CD4-positive, alpha-beta memory T cell (primary cell): ENCODE results near the gene AKT3. TPM values are rescaled to one million over a fixed set of nuclear protein-coding genes. Genes with fewer than 3 reads are reported as not detected.

Source experiments
- CTCF ChIA-PET: fragments of 350-600 bp; sonication (Branson Sonifier 250); formaldehyde crosslinking; loops from one replicate; lab custom pipeline; 2021; ENCODE audit warnings: inconsistent platforms; ENCODE audit not compliant: partially characterized antibody; lab: Charles Lee
- POLR2A ChIA-PET: fragments of 350-600 bp; sonication (Branson Sonifier 250); formaldehyde crosslinking; loops from one replicate; lab custom pipeline; 2021; ENCODE audit not compliant: partially characterized antibody; lab: Charles Lee
- DNase-seq, 5 donors: peaks; one replicate each; pipeline versions ENCODE4 v3.0.0 to v3.0.0-alpha.2; 2020 to 2022; ENCODE audit warnings: mixed read lengths in 1 of 5
- H3K27ac ChIP-seq: one replicate; pipeline ENCODE4 v1.7.0; 2013; ENCODE audit warnings: low read depth, low read length
- H3K27me3 ChIP-seq: 2 replicates; pipeline ENCODE4 v1.7.0; 2013; ENCODE audit warnings: mild to moderate bottlenecking, low read length, moderate library complexity; ENCODE audit not compliant: insufficient read depth
- H3K36me3 ChIP-seq: 2 replicates; pipeline ENCODE4 v1.7.0; 2013; ENCODE audit warnings: mild to moderate bottlenecking, low read length, moderate library complexity; ENCODE audit not compliant: insufficient read depth
- H3K4me1 ChIP-seq: 2 replicates; pipeline ENCODE4 v1.7.0; 2013; ENCODE audit warnings: mild to moderate bottlenecking, low read length, moderate library complexity; ENCODE audit not compliant: insufficient read depth
- H3K4me3 ChIP-seq, 2 donors: one replicate each; pipeline ENCODE4 v1.7.0; 2013; ENCODE audit warnings: low read length in 2 of 2, mild to moderate bottlenecking in 1 of 2
- H3K9me3 ChIP-seq, 2 donors: one replicate each; pipeline ENCODE4 v1.7.0; 2013; ENCODE audit warnings: low read length in 2 of 2, control low read depth in 1 of 2; ENCODE audit not compliant: control insufficient read depth in 1 of 2
- H3K27ac Mint-ChIP-seq, 7 donors: one replicate each; pipeline ENCODE4 v1.8.0; 2020 to 2021; ENCODE audit warnings: mixed read lengths in 7 of 7, mild to moderate bottlenecking in 6 of 7, inconsistent platforms in 3 of 7, moderate library complexity in 3 of 7
- H3K27me3 Mint-ChIP-seq, 2 donors: one replicate each; pipeline ENCODE4 v1.8.0; 2020 to 2021; ENCODE audit warnings: mixed read lengths in 2 of 2
- H3K36me3 Mint-ChIP-seq, 2 donors: one replicate each; pipeline ENCODE4 v1.8.0; 2020 to 2021; ENCODE audit warnings: mixed read lengths in 2 of 2, inconsistent platforms in 1 of 2, mild to moderate bottlenecking in 1 of 2
- H3K4me1 Mint-ChIP-seq, 4 donors: one replicate each; pipeline ENCODE4 v1.8.0; 2020 to 2021; ENCODE audit warnings: mixed read lengths in 4 of 4, mild to moderate bottlenecking in 1 of 4
- H3K4me3 Mint-ChIP-seq, 8 donors: one replicate each; pipeline ENCODE4 v1.8.0; 2020 to 2021; ENCODE audit warnings: mixed read lengths in 8 of 8, mild to moderate bottlenecking in 7 of 8, moderate library complexity in 6 of 8, inconsistent platforms in 3 of 8
- H3K9me3 Mint-ChIP-seq, 8 donors: one replicate each; pipeline ENCODE4 v1.8.0; 2020 to 2021; ENCODE audit warnings: mixed read lengths in 8 of 8, mild to moderate bottlenecking in 5 of 8, inconsistent platforms in 3 of 8, moderate library complexity in 1 of 8
- intact Hi-C: fragments of 100-400 bp; cut with micrococcal nuclease; formaldehyde crosslinking; loops from one replicate; pipeline ENCODE4 v1.15.1; 2023
- polyA plus RNA-seq, 2 donors: library from polyadenylated mRNA; unstranded; fragments of 300-500 nt; fragmentation: Illumina TruSeq; gene quantifications; one replicate each; pipeline ENCODE4 v1.2.3, GENCODE V29; 2021
- total RNA-seq, 2 experiments: library from RNA; stranded (reverse); gene quantifications; one replicate each; pipeline ENCODE4 v1.2.3, GENCODE V29; 2021

AKT3 gene
- total and polyA plus RNA-seq, 4 experiments from 2014 or later: 0.56 to 152 (median 77.1) TPM

- ChIA-PET POLR2A (no interaction called here), CTCF (interaction anchor here (1.2 kb wide), 1 partner anchor 859 kb away, joined by 3 read pairs; no protein-coding TSS in a partner anchor)
- Mint-ChIP-seq H3K9me3 (no peaks in the 10 kb centered on the region), H3K4me1 (peaks cover 0 to 1% (median 0%) of the 10 kb centered on the region in 4 donors), H3K4me3 (no peak overlapping the region), H3K36me3 (peaks cover 7 to 25% of the 10 kb centered on the region in 2 donors), H3K27me3 (no peaks in the 10 kb centered on the region), H3K27ac (no peak overlapping the region)
- no peak for DNase-seq
- no peak overlapping the region for H3K27ac ChIP-seq
- no peaks in the 10 kb centered on the region for H3K36me3 ChIP-seq
- H3K9me3 ChIP-seq: no peaks in the 10 kb centered on the region
- intact Hi-C loops: no loop called here
- no peaks in the 10 kb centered on the region for H3K4me1 ChIP-seq
- no peak overlapping the region for H3K4me3 ChIP-seq
- H3K27me3 ChIP-seq: no peaks in the 10 kb centered on the region
Measured at GRCh38 chr1:243440406-243440805, 409.6 kb downstream of the AKT3 start.

GRCh38 chr1:243438815-243439214 is 411.2 kb downstream of the AKT3 start:
- ChIA-PET CTCF (no interaction called here), POLR2A (no interaction called here)
- Mint-ChIP-seq H3K9me3 (no peaks in the 10 kb centered on the region), H3K27ac (no peak overlapping the region), H3K4me1 (peaks cover 0 to 1% (median 0%) of the 10 kb centered on the region in 4 donors), H3K27me3 (no peaks in the 10 kb centered on the region), H3K36me3 (peaks cover 7 to 22% of the 10 kb centered on the region in 2 donors), H3K4me3 (no peak overlapping the region)
- Histone ChIP-seq H3K36me3 (no peaks in the 10 kb centered on the region), H3K9me3 (no peaks in the 10 kb centered on the region), H3K4me1 (no peaks in the 10 kb centered on the region), H3K4me3 (no peak overlapping the region), H3K27me3 (no peaks in the 10 kb centered on the region), H3K27ac (no peak overlapping the region)
- DNase-seq: no peak
- intact Hi-C loops: no loop called here

Other genes with a start within 250 kb of the AKT3 start
- gene ZBTB18, start 201.0 kb upstream of the AKT3 start, total RNA-seq: 10 to 100 TPM; 62.8 to 65.3 TPM
- gene ZBTB18, start 201.0 kb upstream of the AKT3 start, polyA plus RNA-seq: 1 to 10 TPM; 1.5 to 2.1 TPM